ENCODE measurements around the gene TRABD.

TRABD gene

DNA sequence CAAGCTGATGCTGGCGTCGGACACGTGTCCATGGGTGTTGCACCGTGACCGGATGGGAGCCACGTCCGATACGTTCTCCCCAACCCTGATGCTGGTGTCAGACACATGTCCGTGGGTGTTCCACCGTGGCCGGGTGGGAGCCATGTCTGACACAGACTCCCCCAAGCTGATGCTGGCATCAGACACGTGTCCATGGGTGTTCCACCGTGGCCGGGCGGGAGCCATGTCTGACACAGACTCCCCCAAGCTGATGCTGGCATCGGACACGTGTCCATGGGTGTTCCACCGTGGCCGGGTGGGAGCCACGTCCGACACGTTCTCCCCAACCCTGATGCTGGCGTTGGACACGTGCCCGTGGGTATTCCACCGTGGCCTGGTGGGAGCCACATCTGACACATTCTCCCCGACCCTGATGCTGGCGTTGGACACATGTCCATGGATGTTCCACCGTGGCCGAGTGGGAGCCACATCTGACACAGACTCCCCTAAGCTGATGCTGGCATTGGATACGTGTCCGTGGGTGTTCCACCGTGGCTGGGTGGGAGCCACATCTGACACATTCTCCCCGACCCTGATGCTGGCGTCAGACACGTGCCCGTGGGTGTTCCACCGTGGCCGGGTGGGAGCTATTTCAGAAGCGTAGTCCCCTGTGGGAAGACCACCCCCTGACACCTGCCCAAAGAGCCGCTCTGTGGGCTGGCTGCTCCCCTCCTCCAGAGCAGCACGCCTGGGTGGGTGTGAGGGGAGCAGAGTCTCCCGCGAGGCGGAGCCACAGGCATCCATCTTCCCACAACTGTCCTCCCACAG is 35.1 kb downstream of the TRABD start:
- H3K27ac ChIP-seq: no peak overlapping the region
- no peak for TF ChIP-seq ZFX (IDR thresholded peaks at IDR 0.05)
- no peak for TF ChIP-seq CTCF (conservative IDR thresholded peaks at IDR 0.05)

DNA sequence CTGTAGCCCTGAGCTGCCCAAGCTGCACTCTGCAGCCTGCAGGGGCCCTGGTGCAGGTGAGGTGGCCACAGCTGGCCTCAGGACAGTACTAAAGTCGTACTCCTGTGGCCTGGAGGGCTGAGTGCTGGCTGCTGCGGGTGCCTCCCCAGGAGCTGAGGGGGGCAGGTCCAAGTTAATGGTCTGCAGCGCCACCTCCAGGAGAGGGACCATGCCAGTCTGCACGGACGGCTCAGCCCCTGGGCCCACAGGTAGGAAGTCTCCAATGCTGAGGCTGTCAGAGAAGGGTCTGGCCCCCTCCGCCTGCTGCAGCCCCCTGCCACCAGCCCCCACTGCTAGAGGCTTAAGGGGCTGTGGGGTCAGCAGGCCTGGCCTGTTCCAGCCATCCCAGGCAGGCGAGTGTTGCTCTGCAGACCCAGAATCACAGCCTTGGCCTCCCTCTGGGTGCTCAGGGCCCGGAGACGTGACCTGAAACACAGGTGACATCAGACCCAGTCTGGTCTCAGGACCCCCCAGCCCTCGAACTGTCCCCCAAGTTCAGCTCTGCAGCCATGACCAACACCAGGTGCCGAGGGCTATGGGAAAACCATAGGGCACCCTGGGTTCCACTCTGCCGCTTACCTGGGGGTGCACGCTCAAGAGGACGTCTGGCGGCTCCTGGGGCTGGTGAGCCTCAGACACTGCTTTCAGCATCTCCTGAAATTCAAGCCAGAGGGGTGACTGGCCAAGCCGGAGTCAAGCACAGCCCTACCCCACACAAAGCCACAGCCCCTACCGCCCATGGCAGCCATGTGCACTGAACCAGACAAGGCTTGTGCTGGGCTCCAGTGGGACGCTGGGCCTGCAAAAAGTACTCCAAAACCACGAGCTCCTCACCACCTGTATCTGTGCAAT is 35.9 kb downstream of the TRABD start:
- H3K27ac ChIP-seq: no peak overlapping the region
- TF ChIP-seq ZFX (IDR thresholded peaks at IDR 0.05) (no peak), CTCF (conservative IDR thresholded peaks at IDR 0.05) (no peak)

GRCh38 chr22:50222508-50222907 is 36.8 kb downstream of the TRABD start:
- TF ChIP-seq CTCF (conservative IDR thresholded peaks at IDR 0.05): no peak
- TF ChIP-seq ZFX (IDR thresholded peaks at IDR 0.05): no peak

GRCh38 chr22:50224071-50224470 is 38.4 kb downstream of the TRABD start:
- no peak overlapping the region for H3K27ac ChIP-seq
- TF ChIP-seq CTCF (conservative IDR thresholded peaks at IDR 0.05): no peak
- no peak for TF ChIP-seq ZFX (IDR thresholded peaks at IDR 0.05)

More at GRCh38 chr22:50222508-50222907, 36.8 kb downstream of the TRABD start:
- H3K27ac ChIP-seq: no peak overlapping the region

DNA sequence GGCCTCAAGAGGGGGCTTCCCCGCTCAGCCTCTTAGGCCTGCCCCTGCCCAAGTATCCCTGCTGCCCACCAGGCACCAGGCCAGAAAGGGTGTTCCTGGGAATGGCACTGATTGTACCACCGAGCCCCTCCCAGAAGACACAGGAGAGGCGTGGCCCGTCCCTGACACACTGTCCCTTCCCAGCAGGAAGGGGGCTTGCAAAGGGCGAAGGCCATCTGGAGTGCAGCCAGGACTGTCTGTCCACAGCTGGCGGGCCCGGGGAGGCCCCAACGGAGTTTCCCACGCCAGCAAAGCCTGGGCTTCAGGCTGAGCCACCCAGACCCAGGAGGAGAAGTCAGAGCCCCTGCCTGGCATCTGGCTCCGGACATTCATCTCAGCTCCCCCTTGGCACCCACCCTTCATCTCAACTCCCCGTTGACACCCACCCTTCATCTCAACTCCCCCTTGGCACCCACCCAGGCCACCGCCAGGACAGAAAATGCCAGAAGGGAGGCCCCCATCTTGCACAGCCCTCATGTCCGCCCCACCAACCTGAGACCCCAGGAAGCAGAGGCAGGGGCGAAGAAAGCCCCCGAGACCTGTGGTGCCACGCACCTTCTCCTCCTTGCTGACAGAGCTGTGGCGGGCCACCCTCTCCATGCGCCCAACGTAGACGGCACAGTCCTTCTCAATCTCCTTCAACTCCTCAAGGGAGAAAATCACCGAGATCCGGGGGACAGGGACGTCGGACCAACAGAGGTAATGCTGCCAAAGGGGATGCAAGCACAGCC is 39.7 kb downstream of the TRABD start:
- no peak overlapping the region for H3K27ac ChIP-seq
- TF ChIP-seq ZFX (IDR thresholded peaks at IDR 0.05) (no peak), CTCF (conservative IDR thresholded peaks at IDR 0.05) (no peak)

DNA sequence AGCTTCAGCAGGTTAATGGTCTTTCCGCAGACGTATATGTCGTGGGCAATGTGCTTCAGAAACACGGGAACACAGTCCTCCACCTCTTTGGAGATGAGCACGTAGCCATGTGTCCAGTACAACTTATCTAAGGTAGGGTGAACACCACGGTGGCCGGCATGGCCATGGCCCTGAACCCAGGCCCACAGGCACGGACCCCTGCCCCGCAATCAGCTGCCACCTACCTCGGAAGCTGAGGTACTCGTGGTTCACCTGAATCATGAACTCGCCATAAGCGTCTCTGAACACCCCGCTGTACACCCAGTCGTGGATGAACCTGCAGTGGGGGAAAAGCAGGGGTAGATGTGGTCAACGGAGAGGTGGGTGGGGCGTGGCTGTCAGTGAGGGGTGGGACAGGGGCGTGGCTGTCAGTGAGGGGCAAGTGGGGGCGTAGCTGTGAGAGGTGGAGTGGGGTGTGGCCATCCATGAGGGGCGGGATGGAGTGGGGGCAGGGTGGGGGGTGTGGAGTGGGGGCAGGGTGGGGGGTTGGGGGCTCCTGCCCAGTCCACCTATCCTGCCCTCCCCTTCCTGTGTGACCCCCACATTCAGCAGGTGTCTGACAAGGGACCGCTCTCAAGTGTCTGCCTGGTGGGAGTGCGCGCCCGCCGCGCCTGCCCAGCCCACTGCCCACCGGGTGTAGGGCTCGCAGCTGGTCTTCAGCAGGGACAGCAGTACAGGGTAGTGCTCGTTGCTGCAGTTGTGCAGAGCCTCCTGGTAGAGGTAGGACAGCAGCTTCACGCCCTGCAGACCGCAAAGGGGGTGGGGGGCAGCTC is 40.6 kb downstream of the TRABD start:
- no peak overlapping the region for H3K27ac ChIP-seq
- no peak for TF ChIP-seq ZFX (IDR thresholded peaks at IDR 0.05)
- no peak for TF ChIP-seq CTCF (conservative IDR thresholded peaks at IDR 0.05)

Data from C4-2B (cell line).